Activated T-cell treated with anti-CD3 and anti-CD28 coated beads, Interleukin-2, amount 50 U/mL, for 4 hours (primary cell): Measurements from ENCODE around the gene USP2. TPM values are rescaled to one million over a fixed set of nuclear protein-coding genes. Genes with fewer than 3 reads are reported as not detected.

ENCODE experiments used
- ATAC-seq, 2 donors: fragments of 200-7000 bp; cut with Tn5 transposase; one replicate each; pipeline ENCODE4 v1.10.0; 2021
- DNase-seq: peaks from one replicate; pipeline ENCODE4 v3.0.0-alpha.2; 2020
- H3K27me3 Mint-ChIP-seq: one replicate; pipeline ENCODE4 v1.8.0; 2021; ENCODE audit warnings: low read depth, mixed read lengths
- H3K36me3 Mint-ChIP-seq: one replicate; pipeline ENCODE4 v1.8.0; 2022; ENCODE audit warnings: mixed read lengths; ENCODE audit not compliant: insufficient read depth
- H3K4me1 Mint-ChIP-seq: one replicate; pipeline ENCODE4 v1.8.0; 2021; ENCODE audit warnings: low read depth, mixed read lengths
- H3K4me3 Mint-ChIP-seq: one replicate; pipeline ENCODE4 v1.8.0; 2021; ENCODE audit warnings: mild to moderate bottlenecking, moderate library complexity, mixed read lengths
- H3K9me3 Mint-ChIP-seq: one replicate; pipeline ENCODE4 v1.8.0; 2021; ENCODE audit warnings: mixed read lengths
- total RNA-seq, 3 donors: library from RNA; stranded (reverse); gene quantifications; one replicate each; pipeline ENCODE4 v1.2.1, GENCODE V29; 2021

The USP2 gene
- total RNA-seq, 3 donors from 2014 or later, result 0.19 to 0.53 (median 0.37) TPM

- H3K36me3 Mint-ChIP-seq, result no peaks in the 10 kb centered on the region
- no peak overlapping the region for H3K4me3 Mint-ChIP-seq
- H3K27me3 Mint-ChIP-seq, result peaks cover 21% of the 10 kb centered on the region
- ATAC-seq (no peak), DNase-seq (no peak)
- peaks cover 3% of the 10 kb centered on the region for H3K4me1 Mint-ChIP-seq
- H3K9me3 Mint-ChIP-seq, result no peaks in the 10 kb centered on the region
These were observed 26.2 kb downstream of the USP2 start for GRCh38 chr11:119355091-119355843.

GRCh38 chr11:119352857-119353260 lies 28.6 kb downstream of the USP2 start:
- DNase-seq, result no peak
- H3K27me3 Mint-ChIP-seq, result peaks cover 24% of the 10 kb centered on the region
- peaks cover 7% of the 10 kb centered on the region for H3K4me1 Mint-ChIP-seq
- no peaks in the 10 kb centered on the region for H3K9me3 Mint-ChIP-seq
- H3K4me3 Mint-ChIP-seq, result no peak overlapping the region
- H3K36me3 Mint-ChIP-seq, result no peaks in the 10 kb centered on the region
- ATAC-seq, result no peak

GRCh38 chr11:119351232-119351631 lies 30.3 kb downstream of the USP2 start:
- peaks cover 26% of the 10 kb centered on the region for H3K27me3 Mint-ChIP-seq
- DNase-seq (no peak), ATAC-seq (no peak)
- H3K4me3 Mint-ChIP-seq, result no peak overlapping the region
- H3K36me3 Mint-ChIP-seq, result no peaks in the 10 kb centered on the region
- H3K9me3 Mint-ChIP-seq, result no peaks in the 10 kb centered on the region
- H3K4me1 Mint-ChIP-seq, result peaks cover 6% of the 10 kb centered on the region

GRCh38 chr11:119350302-119350701 lies 31.2 kb downstream of the USP2 start:
- Mint-ChIP-seq H3K9me3 (no peaks in the 10 kb centered on the region), H3K4me1 (peaks cover 6% of the 10 kb centered on the region), H3K27me3 (peaks cover 27% of the 10 kb centered on the region), H3K4me3 (no peak overlapping the region), H3K36me3 (no peaks in the 10 kb centered on the region)
- DNase-seq, result no peak
- ATAC-seq, result no peak

- Mint-ChIP-seq H3K27me3 (peaks cover 32% of the 10 kb centered on the region), H3K4me1 (peaks cover 6% of the 10 kb centered on the region), H3K4me3 (no peak overlapping the region), H3K36me3 (no peaks in the 10 kb centered on the region), H3K9me3 (no peaks in the 10 kb centered on the region)
- ATAC-seq, result no peak
- no peak for DNase-seq
These were observed 33.4 kb downstream of the USP2 start for GRCh38 chr11:119347940-119348605.

GRCh38 chr11:119347242-119347641 lies 34.2 kb downstream of the USP2 start:
- DNase-seq (no peak), ATAC-seq (no peak)
- no peak overlapping the region for H3K4me3 Mint-ChIP-seq
- no peaks in the 10 kb centered on the region for H3K9me3 Mint-ChIP-seq
- peaks cover 6% of the 10 kb centered on the region for H3K4me1 Mint-ChIP-seq
- no peaks in the 10 kb centered on the region for H3K36me3 Mint-ChIP-seq
- peaks cover 30% of the 10 kb centered on the region for H3K27me3 Mint-ChIP-seq

- Mint-ChIP-seq H3K4me3 (no peak within 1 kb of the TSS), H3K27me3 (peaks cover 30% of the 10 kb centered on the region), H3K4me1 (peaks cover 6% of the 10 kb centered on the region), H3K36me3 (no peaks in the 10 kb centered on the region), H3K9me3 (no peaks in the 10 kb centered on the region)
- no peak for ATAC-seq
- DNase-seq, result no peak
These were observed 34.9 kb downstream of the USP2 start, which contains the start of gene MFRP for GRCh38 chr11:119346605-119347004. Gene MFRP (minus strand): TSS chr11:119346705. CDS start chr11:119346513, 192 bp downstream.

GRCh38 chr11:119345685-119346084 lies 35.8 kb downstream of the USP2 start:
- H3K9me3 Mint-ChIP-seq, result no peaks in the 10 kb centered on the region
- peaks cover 34% of the 10 kb centered on the region for H3K27me3 Mint-ChIP-seq
- peaks cover 13% of the 10 kb centered on the region for H3K4me1 Mint-ChIP-seq
- ATAC-seq (no peak), DNase-seq (no peak)
- H3K4me3 Mint-ChIP-seq, result no peak overlapping the region
- no peaks in the 10 kb centered on the region for H3K36me3 Mint-ChIP-seq

GRCh38 chr11:119344291-119345010 lies 37.0 kb downstream of the USP2 start:
- H3K9me3 Mint-ChIP-seq, result no peaks in the 10 kb centered on the region
- peaks cover 35% of the 10 kb centered on the region for H3K27me3 Mint-ChIP-seq
- peaks cover 8% of the 10 kb centered on the region for H3K4me1 Mint-ChIP-seq
- H3K36me3 Mint-ChIP-seq, result no peaks in the 10 kb centered on the region
- ATAC-seq (no peak), DNase-seq (no peak)
- no peak overlapping the region for H3K4me3 Mint-ChIP-seq

- peaks cover 15% of the 10 kb centered on the region for H3K4me1 Mint-ChIP-seq
These were observed 37.8 kb downstream of the USP2 start for GRCh38 chr11:119343726-119344125.

GRCh38 chr11:119342362-119343130 lies 38.9 kb downstream of the USP2 start:
- Mint-ChIP-seq H3K9me3 (no peaks in the 10 kb centered on the region), H3K27me3 (peaks cover 41% of the 10 kb centered on the region), H3K4me3 (no peak overlapping the region), H3K36me3 (no peaks in the 10 kb centered on the region), H3K4me1 (peaks cover 20% of the 10 kb centered on the region)
- no peak for ATAC-seq
- DNase-seq, result no peak

More at GRCh38 chr11:119343726-119344125, 37.8 kb downstream of the USP2 start:
- H3K36me3 Mint-ChIP-seq, result no peaks in the 10 kb centered on the region
- no peak for ATAC-seq
- no peaks in the 10 kb centered on the region for H3K9me3 Mint-ChIP-seq
- DNase-seq, result no peak
- no peak overlapping the region for H3K4me3 Mint-ChIP-seq
- peaks cover 42% of the 10 kb centered on the region for H3K27me3 Mint-ChIP-seq

- Mint-ChIP-seq H3K4me1 (peaks cover 23% of the 10 kb centered on the region), H3K36me3 (no peaks in the 10 kb centered on the region), H3K27me3 (peaks cover 41% of the 10 kb centered on the region), H3K9me3 (no peaks in the 10 kb centered on the region), H3K4me3 (no peak overlapping the region)
- ATAC-seq, result no peak
- DNase-seq, result no peak
These were observed 39.5 kb downstream of the USP2 start for GRCh38 chr11:119342023-119342300.

GRCh38 chr11:119341222-119342022 lies 40.1 kb downstream of the USP2 start:
- DNase-seq (no peak), ATAC-seq (no peak)
- Mint-ChIP-seq H3K4me3 (no peak overlapping the region), H3K4me1 (peaks cover 24% of the 10 kb centered on the region), H3K36me3 (no peaks in the 10 kb centered on the region), H3K9me3 (no peaks in the 10 kb centered on the region), H3K27me3 (peaks cover 37% of the 10 kb centered on the region)
